ENCODE data around the gene CDK15. TPM values are rescaled to one million over a fixed set of nuclear protein-coding genes. Genes with fewer than 3 reads are reported as not detected.

Gene CDK15
- total RNA-seq, 4 donors from 2014 or later = 0.07 to 1.8 (median 1.4) TPM

GRCh38 chr2:201919308-201919634, 112.9 kb downstream of the CDK15 start:
- TF ChIP-seq POLR2A (IDR thresholded peaks at IDR 0.05) = no peak
- TF ChIP-seq POLR2AphosphoS5 (IDR thresholded peaks at IDR 0.05) = no peak
- TF ChIP-seq CTCF (IDR thresholded peaks at IDR 0.05) = no peak
- no peak for TF ChIP-seq EP300 (IDR thresholded peaks at IDR 0.05)
- H3K9me3 ChIP-seq = no peaks in the 10 kb centered on the region
- no peaks in the 10 kb centered on the region for H3K4me1 ChIP-seq
- WGBS, 2 donors (ENCODE audit: low coverage in 1 of 2) = 91 to 98% methylated on average over 5 to 6 of the region's 6 CpGs
- no peak overlapping the region for H3K27ac ChIP-seq
- H3K4me3 ChIP-seq = no peak overlapping the region
- no peaks in the 10 kb centered on the region for H3K27me3 ChIP-seq
- ATAC-seq = no peak
- no peaks in the 10 kb centered on the region for H3K36me3 ChIP-seq

- 77% methylated on average over 8 of the region's 10 CpGs; no CpG with 5 or more reads in 1 of the 2 donors for WGBS, 2 donors (ENCODE audit: low coverage in 1 of 2)
- ATAC-seq = no peak
- H3K4me3 ChIP-seq = no peak overlapping the region
- no peaks in the 10 kb centered on the region for H3K9me3 ChIP-seq
- no peak overlapping the region for H3K27ac ChIP-seq
- H3K27me3 ChIP-seq = no peaks in the 10 kb centered on the region
- H3K4me1 ChIP-seq = no peaks in the 10 kb centered on the region
- no peak for TF ChIP-seq CTCF (IDR thresholded peaks at IDR 0.05)
- no peak for TF ChIP-seq EP300 (IDR thresholded peaks at IDR 0.05)
- TF ChIP-seq POLR2A (IDR thresholded peaks at IDR 0.05) = no peak
- no peak for TF ChIP-seq POLR2AphosphoS5 (IDR thresholded peaks at IDR 0.05)
- no peaks in the 10 kb centered on the region for H3K36me3 ChIP-seq
These were observed 117.3 kb downstream of the CDK15 start for GRCh38 chr2:201923436-201924328.

GRCh38 chr2:201924453-201924852, 118.1 kb downstream of the CDK15 start:
- Histone ChIP-seq H3K4me3 (no peak overlapping the region), H3K9me3 (no peaks in the 10 kb centered on the region), H3K27me3 (no peaks in the 10 kb centered on the region), H3K27ac (no peak overlapping the region), H3K36me3 (no peaks in the 10 kb centered on the region), H3K4me1 (no peaks in the 10 kb centered on the region)
- ATAC-seq = no peak
- TF ChIP-seq CTCF (IDR thresholded peaks at IDR 0.05) = no peak
- TF ChIP-seq EP300 (IDR thresholded peaks at IDR 0.05) = no peak
- TF ChIP-seq POLR2AphosphoS5 (IDR thresholded peaks at IDR 0.05) = no peak
- TF ChIP-seq POLR2A (IDR thresholded peaks at IDR 0.05) = no peak
- 95% methylated on average over 5 of the region's 5 CpGs; no CpG with 5 or more reads in 1 of the 2 donors for WGBS, 2 donors (ENCODE audit: low coverage in 1 of 2)

- Histone ChIP-seq H3K4me3 (no peak overlapping the region), H3K27ac (no peak overlapping the region), H3K9me3 (no peaks in the 10 kb centered on the region), H3K27me3 (no peaks in the 10 kb centered on the region), H3K36me3 (no peaks in the 10 kb centered on the region), H3K4me1 (no peaks in the 10 kb centered on the region)
- TF ChIP-seq CTCF (IDR thresholded peaks at IDR 0.05) (no peak), POLR2AphosphoS5 (IDR thresholded peaks at IDR 0.05) (no peak), POLR2A (IDR thresholded peaks at IDR 0.05) (no peak), EP300 (IDR thresholded peaks at IDR 0.05) (no peak)
- WGBS, 2 donors (ENCODE audit: low coverage in 1 of 2) = 73 to 83% methylated on average over 1 to 5 of the region's 5 CpGs
- ATAC-seq = no peak
These were observed 118.7 kb downstream of the CDK15 start for GRCh38 chr2:201925056-201925455.

- Histone ChIP-seq H3K27ac (no peak overlapping the region), H3K4me3 (no peak overlapping the region), H3K9me3 (no peaks in the 10 kb centered on the region), H3K27me3 (no peaks in the 10 kb centered on the region), H3K4me1 (no peaks in the 10 kb centered on the region), H3K36me3 (no peaks in the 10 kb centered on the region)
- no peak for TF ChIP-seq CTCF (IDR thresholded peaks at IDR 0.05)
- TF ChIP-seq POLR2AphosphoS5 (IDR thresholded peaks at IDR 0.05) = no peak
- no peak for TF ChIP-seq EP300 (IDR thresholded peaks at IDR 0.05)
- no peak for TF ChIP-seq POLR2A (IDR thresholded peaks at IDR 0.05)
- 40 to 64% methylated on average over 1 to 3 of the region's 3 CpGs for WGBS, 2 donors (ENCODE audit: low coverage in 1 of 2)
- no peak for ATAC-seq
These were observed 119.7 kb downstream of the CDK15 start for GRCh38 chr2:201926067-201926466.

All from gastroesophageal sphincter (tissue), 4 donors.